ENCODE data around the gene EPHB2. TPM values are rescaled to one million over a fixed set of nuclear protein-coding genes. Genes with fewer than 3 reads are reported as not detected.

The EPHB2 gene
- total RNA-seq, 1 experiment from 2014 or later = 18.5 TPM

DNA sequence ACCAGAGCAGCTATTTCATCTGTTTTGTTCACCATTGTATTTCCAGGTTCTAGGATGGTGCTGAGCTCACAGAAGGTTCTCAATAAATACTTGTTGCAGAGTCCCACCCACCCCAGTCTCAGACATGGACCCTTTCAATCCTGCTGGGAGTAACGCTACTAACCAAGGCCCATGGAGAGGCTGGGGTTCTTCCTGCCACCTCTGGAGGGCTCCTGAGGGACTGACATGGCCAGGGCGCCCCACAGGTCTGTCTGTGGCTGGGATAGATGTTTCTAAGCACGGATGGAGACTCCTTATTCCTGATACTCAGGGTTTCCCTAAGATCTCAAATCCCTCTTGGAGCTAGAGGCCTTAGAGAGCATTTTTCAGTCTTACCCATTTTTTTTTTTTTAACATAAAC, 87.4 kb downstream of the EPHB2 start (continued):
- TF ChIP-seq, protein P1, sequence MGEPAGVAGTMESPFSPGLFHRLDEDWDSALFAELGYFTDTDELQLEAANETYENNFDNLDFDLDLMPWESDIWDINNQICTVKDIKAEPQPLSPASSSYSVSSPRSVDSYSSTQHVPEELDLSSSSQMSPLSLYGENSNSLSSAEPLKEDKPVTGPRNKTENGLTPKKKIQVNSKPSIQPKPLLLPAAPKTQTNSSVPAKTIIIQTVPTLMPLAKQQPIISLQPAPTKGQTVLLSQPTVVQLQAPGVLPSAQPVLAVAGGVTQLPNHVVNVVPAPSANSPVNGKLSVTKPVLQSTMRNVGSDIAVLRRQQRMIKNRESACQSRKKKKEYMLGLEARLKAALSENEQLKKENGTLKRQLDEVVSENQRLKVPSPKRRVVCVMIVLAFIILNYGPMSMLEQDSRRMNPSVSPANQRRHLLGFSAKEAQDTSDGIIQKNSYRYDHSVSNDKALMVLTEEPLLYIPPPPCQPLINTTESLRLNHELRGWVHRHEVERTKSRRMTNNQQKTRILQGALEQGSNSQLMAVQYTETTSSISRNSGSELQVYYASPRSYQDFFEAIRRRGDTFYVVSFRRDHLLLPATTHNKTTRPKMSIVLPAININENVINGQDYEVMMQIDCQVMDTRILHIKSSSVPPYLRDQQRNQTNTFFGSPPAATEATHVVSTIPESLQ (CRISPR knock-in tag; IDR thresholded peaks at IDR 0.05) = no peak
- TF ChIP-seq TCF7 (CRISPR knock-in tag; IDR thresholded peaks at IDR 0.05; ENCODE audit: low read depth) (no peak), FOXK1 (CRISPR knock-in tag; IDR thresholded peaks at IDR 0.05) (no peak), RELA (CRISPR knock-in tag; IDR thresholded peaks at IDR 0.05; ENCODE audit: borderline replicate concordance) (no peak), PRRX2 (CRISPR knock-in tag; IDR thresholded peaks at IDR 0.05) (no peak), TEAD1 (CRISPR knock-in tag; IDR thresholded peaks at IDR 0.05) (no peak), ATF1 (CRISPR knock-in tag; IDR thresholded peaks at IDR 0.05) (no peak), MYBL2 (CRISPR knock-in tag; IDR thresholded peaks at IDR 0.05) (no peak), ZBTB21 (CRISPR knock-in tag; IDR thresholded peaks at IDR 0.05; ENCODE audit: borderline replicate concordance) (no peak), NR3C1 (CRISPR knock-in tag; conservative IDR thresholded peaks at IDR 0.05; ENCODE audit: low read depth) (no peak), ATF3 (CRISPR knock-in tag; conservative IDR thresholded peaks at IDR 0.05) (no peak)
- TF ChIP-seq, protein P2, sequence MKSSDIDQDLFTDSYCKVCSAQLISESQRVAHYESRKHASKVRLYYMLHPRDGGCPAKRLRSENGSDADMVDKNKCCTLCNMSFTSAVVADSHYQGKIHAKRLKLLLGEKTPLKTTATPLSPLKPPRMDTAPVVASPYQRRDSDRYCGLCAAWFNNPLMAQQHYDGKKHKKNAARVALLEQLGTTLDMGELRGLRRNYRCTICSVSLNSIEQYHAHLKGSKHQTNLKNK (CRISPR knock-in tag; IDR thresholded peaks at IDR 0.05) = no peak
- TF ChIP-seq, protein P3, sequence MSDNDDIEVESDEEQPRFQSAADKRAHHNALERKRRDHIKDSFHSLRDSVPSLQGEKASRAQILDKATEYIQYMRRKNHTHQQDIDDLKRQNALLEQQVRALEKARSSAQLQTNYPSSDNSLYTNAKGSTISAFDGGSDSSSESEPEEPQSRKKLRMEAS (CRISPR knock-in tag; IDR thresholded peaks at IDR 0.05) = no peak
- TF ChIP-seq, protein P4, sequence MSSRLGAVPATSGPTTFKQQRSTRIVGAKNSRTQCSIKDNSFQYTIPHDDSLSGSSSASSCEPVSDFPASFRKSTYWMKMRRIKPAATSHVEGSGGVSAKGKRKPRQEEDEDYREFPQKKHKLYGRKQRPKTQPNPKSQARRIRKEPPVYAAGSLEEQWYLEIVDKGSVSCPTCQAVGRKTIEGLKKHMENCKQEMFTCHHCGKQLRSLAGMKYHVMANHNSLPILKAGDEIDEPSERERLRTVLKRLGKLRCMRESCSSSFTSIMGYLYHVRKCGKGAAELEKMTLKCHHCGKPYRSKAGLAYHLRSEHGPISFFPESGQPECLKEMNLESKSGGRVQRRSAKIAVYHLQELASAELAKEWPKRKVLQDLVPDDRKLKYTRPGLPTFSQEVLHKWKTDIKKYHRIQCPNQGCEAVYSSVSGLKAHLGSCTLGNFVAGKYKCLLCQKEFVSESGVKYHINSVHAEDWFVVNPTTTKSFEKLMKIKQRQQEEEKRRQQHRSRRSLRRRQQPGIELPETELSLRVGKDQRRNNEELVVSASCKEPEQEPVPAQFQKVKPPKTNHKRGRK (CRISPR knock-in tag; IDR thresholded peaks at IDR 0.05; ENCODE audit: borderline replicate concordance) = no peak

DNA sequence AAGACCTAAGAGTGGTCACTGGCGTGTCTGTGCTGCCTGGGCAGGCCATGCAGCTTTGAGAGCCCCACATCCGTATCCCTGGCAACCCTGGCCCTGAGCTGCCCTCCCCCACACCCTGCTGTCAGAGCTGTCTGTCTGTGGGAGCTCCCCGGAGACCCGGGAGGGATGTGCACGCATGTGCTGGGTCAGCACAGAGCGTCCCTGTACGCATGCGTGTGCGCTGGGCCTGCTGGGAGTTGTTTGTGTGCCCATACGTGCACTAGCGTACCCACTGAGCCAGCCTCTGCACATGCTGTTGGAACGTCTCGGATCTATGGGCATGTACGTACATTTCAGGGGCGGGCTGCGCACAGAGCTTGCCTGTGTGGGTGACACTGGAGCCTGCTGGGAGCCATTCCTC, 89.3 kb downstream of the EPHB2 start:
- no peak for TF ChIP-seq ZNF425 (CRISPR knock-in tag; conservative IDR thresholded peaks at IDR 0.05)
- no peak for TF ChIP-seq ZNF396 (CRISPR knock-in tag; IDR thresholded peaks at IDR 0.05; ENCODE audit: borderline replicate concordance)
- no peak for TF ChIP-seq PRRX2 (CRISPR knock-in tag; IDR thresholded peaks at IDR 0.05)
- no peak for TF ChIP-seq ZNF232 (CRISPR knock-in tag; IDR thresholded peaks at IDR 0.05)
- TF ChIP-seq JUN (CRISPR knock-in tag; IDR thresholded peaks at IDR 0.05) = no peak
- TF ChIP-seq ZBTB21 (CRISPR knock-in tag; IDR thresholded peaks at IDR 0.05; ENCODE audit: borderline replicate concordance) = no peak
- no peak for TF ChIP-seq ZNF671 (CRISPR knock-in tag; IDR thresholded peaks at IDR 0.05)
- no peak for TF ChIP-seq STAT6 (CRISPR knock-in tag; conservative IDR thresholded peaks at IDR 0.05; ENCODE audit: low read depth)
- TF ChIP-seq CTCF (IDR thresholded peaks at IDR 0.05) = no peak
- TF ChIP-seq SP1 (CRISPR knock-in tag; conservative IDR thresholded peaks at IDR 0.05) = no peak
- no peak for TF ChIP-seq NFYB (CRISPR knock-in tag; conservative IDR thresholded peaks at IDR 0.05; ENCODE audit: low read depth)
- Mint-ChIP-seq H3K4me3 (no peak overlapping the region), H3K36me3 (no peaks in the 10 kb centered on the region), H3K27ac (no peak overlapping the region), H3K27me3 (ENCODE audit: low read depth) (no peaks in the 10 kb centered on the region; the same call in 1 of the 2 replicates), H3K9me3 (no peaks in the 10 kb centered on the region), H3K4me1 (peaks cover 27% of the 10 kb centered on the region)
- ChIA-PET POLR2A (no interaction called here), CTCF (interaction anchor here (1.3 kb wide), 1 partner anchor 62 kb away, joined by 3 read pairs; no protein-coding TSS in a partner anchor)
- ATAC-seq (no peak), DNase-seq (ENCODE audit: low spot score) (no peak)
